ENCODE measurements around the gene AJAP1.

- TF ChIP-seq CTCF (tag by site-specific recombination; IDR thresholded peaks at IDR 0.05) (no peak), ZFP69B (tag by site-specific recombination; IDR thresholded peaks at IDR 0.05) (no peak), ZNF311 (tag by site-specific recombination; IDR thresholded peaks at IDR 0.05; ENCODE audit: borderline replicate concordance) (no peak)
Observed at GRCh38 chr1:4787551-4787950, 133.1 kb downstream of the AJAP1 start.
